ENCODE data around the gene MAP4K3.

MAP4K3 gene

GRCh38 chr2:39223909-39224308 is 213.2 kb downstream of the MAP4K3 start (continued):
- no peak for TF ChIP-seq PRDM2 (tag by site-specific recombination; IDR thresholded peaks at IDR 0.05; ENCODE audit: borderline replicate concordance)

GRCh38 chr2:39221459-39221858 is 215.6 kb downstream of the MAP4K3 start:
- TF ChIP-seq ZBTB21 (tag by site-specific recombination; IDR thresholded peaks at IDR 0.05) (no peak), ZNF391 (tag by site-specific recombination; IDR thresholded peaks at IDR 0.05; ENCODE audit: borderline replicate concordance, low read depth) (no peak), ZSCAN30 (tag by site-specific recombination; IDR thresholded peaks at IDR 0.05) (no peak), ZSCAN23 (tag by site-specific recombination; IDR thresholded peaks at IDR 0.05) (no peak)
- Histone ChIP-seq H3K36me3 (ENCODE audit: control insufficient read depth in 2 of 2, insufficient read depth in 1 of 2, low read length in 2 of 2) (no peaks in the 10 kb centered on the region), H3K4me1 (ENCODE audit: control insufficient read depth, insufficient read depth, low read length) (no peaks in the 10 kb centered on the region), H3K9me3 (ENCODE audit: control insufficient read depth, insufficient read depth, low read depth, low read length) (no peaks in the 10 kb centered on the region), H3K27ac (ENCODE audit: extremely low read depth, low read depth, low read length) (no peak overlapping the region), H3K4me3 (ENCODE audit: low read depth, low read length) (no peak overlapping the region)
- ChIA-PET CTCF (no interaction called here), POLR2A (no interaction called here)

- Histone ChIP-seq H3K4me3 (ENCODE audit: low read depth, low read length) (no peak overlapping the region), H3K4me1 (ENCODE audit: control insufficient read depth, insufficient read depth, low read length) (no peaks in the 10 kb centered on the region), H3K27ac (ENCODE audit: extremely low read depth, low read depth, low read length) (no peak overlapping the region), H3K9me3 (ENCODE audit: control insufficient read depth, insufficient read depth, low read depth, low read length) (no peaks in the 10 kb centered on the region), H3K36me3 (ENCODE audit: control insufficient read depth in 2 of 2, insufficient read depth in 1 of 2, low read length in 2 of 2) (no peaks in the 10 kb centered on the region)
- ChIA-PET POLR2A (no interaction called here), CTCF (no interaction called here)
- TF ChIP-seq ZNF747 (tag by site-specific recombination; IDR thresholded peaks at IDR 0.05) (no peak), ZNF16 (tag by site-specific recombination; IDR thresholded peaks at IDR 0.05; ENCODE audit: low read depth) (no peak), MEIS1 (CRISPR knock-in tag; IDR thresholded peaks at IDR 0.05; ENCODE audit: borderline replicate concordance) (no peak), ZNF114 (tag by site-specific recombination; IDR thresholded peaks at IDR 0.05) (no peak), ZSCAN5A (tag by site-specific recombination; IDR thresholded peaks at IDR 0.05) (no peak), ZNF404 (tag by site-specific recombination; IDR thresholded peaks at IDR 0.05) (no peak), ZNF704 (tag by site-specific recombination; IDR thresholded peaks at IDR 0.05) (no peak), ZFP3 (tag by site-specific recombination; IDR thresholded peaks at IDR 0.05; ENCODE audit: low read depth) (no peak)
Observed at GRCh38 chr2:39220136-39220535, 216.9 kb downstream of the MAP4K3 start.
